Liver (tissue), 9 donors: ENCODE results near the gene SLC66A1. TPM values are rescaled to one million over a fixed set of nuclear protein-coding genes. Genes with fewer than 3 reads are reported as not detected.

Experiments
- DNase-seq: peaks from one replicate; pipeline ENCODE4 v3.0.0-alpha.2; 2017; ENCODE audit warnings: low spot score
- H3K27ac ChIP-seq, 2 donors: one replicate each; pipeline ENCODE4 v1.7.0; 2013; ENCODE audit warnings: inconsistent platforms in 2 of 2, low read length in 2 of 2, control low read depth in 1 of 2, low read depth in 1 of 2, mild to moderate bottlenecking in 1 of 2
- H3K27me3 ChIP-seq, 4 donors: one replicate each; pipeline versions ENCODE4 v1.6.1 to v1.7.0; 2013; ENCODE audit warnings: low read length in 3 of 4, inconsistent platforms in 1 of 4, mild to moderate bottlenecking in 1 of 4, moderate library complexity in 1 of 4; ENCODE audit not compliant: control insufficient read depth in 4 of 4, insufficient read depth in 4 of 4
- H3K36me3 ChIP-seq, 4 donors: one replicate each; pipeline versions ENCODE4 v1.6.1 to v1.7.0; 2013; ENCODE audit warnings: low read length in 3 of 4, mild to moderate bottlenecking in 3 of 4, low read depth in 1 of 4, moderate library complexity in 1 of 4; ENCODE audit not compliant: control insufficient read depth in 4 of 4, insufficient read depth in 3 of 4
- H3K4me1 ChIP-seq, 4 donors: one replicate each; pipeline versions ENCODE4 v1.6.1 to v1.7.0; 2013; ENCODE audit warnings: low read length in 3 of 4, mild to moderate bottlenecking in 3 of 4, moderate library complexity in 1 of 4; ENCODE audit not compliant: control insufficient read depth in 4 of 4, insufficient read depth in 4 of 4
- H3K4me3 ChIP-seq, 3 donors: one replicate each; pipeline versions ENCODE4 v1.6.1 to v1.7.0; 2013; ENCODE audit warnings: low read length in 3 of 3, control low read depth in 1 of 3, low read depth in 1 of 3, mild to moderate bottlenecking in 1 of 3
- H3K9ac ChIP-seq, 2 donors: one replicate each; pipeline ENCODE4 v1.7.0; 2013; ENCODE audit warnings: low read length in 2 of 2, mild to moderate bottlenecking in 2 of 2, moderate library complexity in 2 of 2, control low read depth in 1 of 2, low read depth in 1 of 2
- H3K9me3 ChIP-seq, 4 donors: one replicate each; pipeline versions ENCODE4 v1.6.1 to v1.7.0; 2013; ENCODE audit warnings: low read length in 3 of 4; ENCODE audit not compliant: control insufficient read depth in 4 of 4
- EGR1 ChIP-seq, 2 donors: IDR thresholded peaks; 2 replicates each; pipeline ENCODE4 v1.6.1; 2016 to 2018; ENCODE audit warnings: antibody characterized with exemption in 2 of 2, low read depth in 2 of 2
- FOXA1 ChIP-seq: IDR thresholded peaks from 2 replicates; pipeline ENCODE4 v1.6.1; 2016; ENCODE audit warnings: antibody characterized with exemption
- FOXA2 ChIP-seq: IDR thresholded peaks from 2 replicates; pipeline ENCODE4 v1.6.1; 2016; ENCODE audit warnings: antibody characterized with exemption
- GABPA ChIP-seq, 2 donors: IDR thresholded peaks in 1 of 2; conservative IDR thresholded peaks in 1 of 2; 2 replicates each; pipeline ENCODE4 v1.6.1; 2016; ENCODE audit warnings: antibody characterized with exemption in 2 of 2, mild to moderate bottlenecking in 1 of 2, moderate library complexity in 1 of 2
- HNF4A ChIP-seq, 2 donors: conservative IDR thresholded peaks; 2 replicates each; pipeline ENCODE4 v1.6.1; 2016; ENCODE audit warnings: antibody characterized with exemption in 2 of 2, mild to moderate bottlenecking in 2 of 2
- HNF4G ChIP-seq: IDR thresholded peaks from 2 replicates; pipeline ENCODE4 v1.6.1; 2016; ENCODE audit warnings: antibody characterized with exemption
- JUND ChIP-seq, 2 donors: IDR thresholded peaks; 2 replicates each; pipeline ENCODE4 v1.6.1; 2016; ENCODE audit warnings: antibody characterized with exemption in 2 of 2
- NR2F2 ChIP-seq: IDR thresholded peaks from 2 replicates; pipeline ENCODE4 v1.6.1; 2016; ENCODE audit warnings: antibody characterized with exemption
- RAD21 ChIP-seq, 2 donors: IDR thresholded peaks; 2 replicates each; pipeline ENCODE4 v1.6.1; 2016; ENCODE audit warnings: antibody characterized with exemption in 2 of 2, mild to moderate bottlenecking in 2 of 2
- REST ChIP-seq: IDR thresholded peaks from 2 replicates; pipeline ENCODE4 v1.6.1; 2016; ENCODE audit warnings: antibody characterized with exemption, mild to moderate bottlenecking
- RXRA ChIP-seq, 2 donors: IDR thresholded peaks; 2 replicates each; pipeline ENCODE4 v1.6.1; 2017 to 2018; ENCODE audit warnings: antibody characterized with exemption in 2 of 2, mild to moderate bottlenecking in 1 of 2
- SP1 ChIP-seq: IDR thresholded peaks from 2 replicates; pipeline ENCODE4 v1.6.1; 2018; ENCODE audit warnings: antibody characterized with exemption, mild to moderate bottlenecking
- TAF1 ChIP-seq: conservative IDR thresholded peaks from 2 replicates; pipeline ENCODE4 v1.6.1; 2016; ENCODE audit warnings: antibody characterized with exemption, mild to moderate bottlenecking
- YY1 ChIP-seq: IDR thresholded peaks from 2 replicates; pipeline ENCODE4 v1.6.1; 2016; ENCODE audit warnings: antibody characterized with exemption, mild to moderate bottlenecking
- ZBTB33 ChIP-seq: IDR thresholded peaks from 2 replicates; pipeline ENCODE4 v1.6.1; 2016; ENCODE audit warnings: antibody characterized with exemption
- WGBS: extraction: QIAGEN DNeasy Blood & Tissue Kit; methylation state at CpG from one replicate; pipeline ENCODE4 v1.1.7; 2013; 5-methylcytosine and 5-hydroxymethylcytosine counted together
- polyA plus RNA-seq, 2 donors: library from polyadenylated mRNA; stranded (reverse) in 1 of 2; unstranded in 1 of 2; fragments of 200-250 nt in 1 of 2; fragments of >200 nt in 1 of 2; fragmentation: Nextera tagmentation in 1 of 2; extraction: Ambion mirVana in 1 of 2; gene quantifications; one replicate each; pipeline versions ENCODE4 v1.2.1 to v1.2.3, GENCODE V29; 2013 to 2015
- total RNA-seq, 2 donors: library from RNA; depleted of rRNA; stranded (reverse); fragments of >200 nt; gene quantifications; one replicate each; pipeline ENCODE4 v1.2.3, GENCODE V29; 2014
- TF ChIP-seq, protein P1 (sequence below): IDR thresholded peaks from 2 replicates; pipeline ENCODE4 v1.6.1; 2016; ENCODE audit warnings: antibody characterized with exemption
- donor health status: healthy.
- donor health status: healthy.
- donor health status: healthy.
- donor health status: healthy.
- donor health status: healthy.

Gene SLC66A1
- total and polyA plus RNA-seq, 4 donors: 6.8 to 16.0 (median 14.0) TPM

GRCh38 chr1:19306941-19307340 is 5.2 kb upstream of the SLC66A1 start:
- H3K36me3 ChIP-seq: peaks cover 10 to 56% (median 34%) of the 10 kb centered on the region in 4 donors
- H3K27me3 ChIP-seq: no peaks in the 10 kb centered on the region
- no peak overlapping the region for H3K9ac ChIP-seq
- no peak overlapping the region for H3K27ac ChIP-seq
- DNase-seq: no peak
- TF ChIP-seq SP1 (no peak), ZBTB33 (no peak), JUND (IDR thresholded peaks at IDR 0.05) (no peak), RXRA (IDR thresholded peaks at IDR 0.05) (no peak), YY1 (no peak)
- 96% methylated on average over 6 of the region's 6 CpGs for WGBS
- H3K4me1 ChIP-seq: peaks cover 1 to 11% (median 9%) of the 10 kb centered on the region in 4 donors
- no peak overlapping the region for H3K4me3 ChIP-seq
- no peaks in the 10 kb centered on the region for H3K9me3 ChIP-seq

DNA sequence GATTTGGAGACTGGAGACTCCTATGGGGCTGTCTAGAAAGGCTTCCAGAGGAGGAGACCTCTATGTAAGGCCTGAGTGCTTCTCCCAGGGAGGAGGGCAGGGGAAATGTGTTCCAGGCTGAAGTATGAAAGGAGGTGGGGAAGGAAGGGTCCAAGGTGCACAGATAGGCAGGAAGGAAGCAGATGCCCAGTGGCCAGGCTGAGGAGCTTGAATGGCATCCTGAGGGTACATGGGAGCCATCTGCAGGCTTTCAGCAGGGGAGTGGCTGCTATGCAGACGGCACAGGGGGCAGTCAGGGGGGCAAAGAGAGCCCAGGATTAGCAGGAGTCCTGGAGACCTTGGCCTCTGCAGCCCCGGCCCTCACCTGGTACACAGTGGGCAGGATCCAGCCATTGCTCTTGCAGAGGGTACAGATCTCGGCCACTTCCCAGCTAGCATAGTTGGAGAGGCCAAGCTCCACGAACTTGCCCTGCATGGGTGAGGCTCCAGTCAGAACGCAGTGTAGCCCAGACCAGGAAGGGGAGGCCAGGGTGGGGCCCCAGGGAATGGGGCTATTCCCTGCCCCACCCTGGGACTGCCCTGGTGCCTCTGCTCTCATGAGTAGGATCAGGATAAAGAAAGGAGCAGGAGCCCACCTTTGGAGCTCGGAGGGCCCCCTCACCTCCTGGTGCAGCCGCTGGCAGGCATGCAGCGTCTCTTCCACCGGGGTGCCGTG is 4.2 kb upstream of the SLC66A1 start:
- peaks cover 10 to 53% (median 32%) of the 10 kb centered on the region in 4 donors for H3K36me3 ChIP-seq
- TF ChIP-seq RXRA (IDR thresholded peaks at IDR 0.05) (no peak), JUND (IDR thresholded peaks at IDR 0.05) (no peak), ZBTB33 (no peak), REST (no peak), HNF4G (no peak), GABPA (IDR thresholded peaks at IDR 0.05 in 1 of 2, conservative IDR thresholded peaks at IDR 0.05 in 1 of 2) (no peak), FOXA2 (no peak), HNF4A (conservative IDR thresholded peaks at IDR 0.05) (no peak), TAF1 (no peak), YY1 (no peak), FOXA1 (no peak), NR2F2 (no peak), RAD21 (IDR thresholded peaks at IDR 0.05) (no peak), SP1 (no peak), EGR1 (IDR thresholded peaks at IDR 0.05; ENCODE audit: low read depth in 2 of 2) (no peak)
- TF ChIP-seq, protein P1, sequence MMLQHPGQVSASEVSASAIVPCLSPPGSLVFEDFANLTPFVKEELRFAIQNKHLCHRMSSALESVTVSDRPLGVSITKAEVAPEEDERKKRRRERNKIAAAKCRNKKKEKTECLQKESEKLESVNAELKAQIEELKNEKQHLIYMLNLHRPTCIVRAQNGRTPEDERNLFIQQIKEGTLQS: no peak
- 93% methylated on average over 10 of the region's 10 CpGs for WGBS
- H3K4me3 ChIP-seq: no peak overlapping the region
- no peak overlapping the region for H3K9ac ChIP-seq
- H3K27me3 ChIP-seq: no peaks in the 10 kb centered on the region
- peaks cover 1 to 15% (median 11%) of the 10 kb centered on the region in 4 donors for H3K4me1 ChIP-seq
- no peak for DNase-seq
- no peaks in the 10 kb centered on the region for H3K9me3 ChIP-seq
- no peak overlapping the region for H3K27ac ChIP-seq
